Adrenal gland (tissue), 5 donors: Measurements from ENCODE around the gene SNAPIN.

Experiments
- CTCF ChIP-seq, 6 experiments: fragments of 450-650 bp in 4 of 6; fragments of 200-600 bp in 2 of 6; sonication (generic) in 1 of 6; IDR thresholded peaks; 1 replicate in 5 of 6; 2 replicates in 1 of 6; pipeline versions ENCODE4 v1.5.1 to v1.8.0; 2016 to 2021; ENCODE audit warnings: antibody characterized with exemption in 6 of 6, mild to moderate bottlenecking in 2 of 6, moderate library complexity in 1 of 6
- POLR2A ChIP-seq, 2 donors: fragments of 450-650 bp; IDR thresholded peaks; one replicate each; pipeline ENCODE4 v1.6.1; 2017; ENCODE audit warnings: antibody characterized with exemption in 2 of 2, mild to moderate bottlenecking in 2 of 2, moderate library complexity in 1 of 2
- donor health status: DM: no; HTN: no; CAD: no.

GRCh38 chr1:153614189-153614900 lies 44.2 kb upstream of the SNAPIN start:
- TF ChIP-seq CTCF (IDR thresholded peaks at IDR 0.05) (no peak), POLR2A (IDR thresholded peaks at IDR 0.05) (no peak)
